T-helper 22 cell (primary cell): Measurements from ENCODE around the gene KCNB1.

Experiments used
- DNase-seq: peaks from one replicate; pipeline ENCODE4 v3.0.0-alpha.2; 2020; ENCODE audit warnings: low read depth

KCNB1 gene

DNA sequence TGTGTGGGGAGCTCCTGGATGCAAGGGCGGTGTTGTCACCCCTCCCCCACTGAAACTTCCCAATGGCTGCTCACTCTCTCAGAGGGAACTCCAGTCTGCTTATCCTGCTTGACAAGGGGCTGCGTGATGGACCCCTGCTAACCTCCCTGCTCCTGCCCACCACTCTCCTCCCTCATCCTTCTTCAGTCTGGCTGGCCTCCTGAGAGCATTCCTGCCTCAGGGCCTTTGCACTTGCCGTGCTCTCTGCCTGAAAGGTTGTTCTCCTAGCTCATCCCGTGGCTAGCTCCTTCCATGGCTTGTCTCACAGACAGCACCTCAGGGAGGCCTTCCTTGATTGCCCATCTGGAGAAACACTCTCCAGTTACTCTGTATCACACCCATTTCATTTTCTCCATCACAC is 130.7 kb downstream of the KCNB1 start:
- DNase-seq: no peak

DNA sequence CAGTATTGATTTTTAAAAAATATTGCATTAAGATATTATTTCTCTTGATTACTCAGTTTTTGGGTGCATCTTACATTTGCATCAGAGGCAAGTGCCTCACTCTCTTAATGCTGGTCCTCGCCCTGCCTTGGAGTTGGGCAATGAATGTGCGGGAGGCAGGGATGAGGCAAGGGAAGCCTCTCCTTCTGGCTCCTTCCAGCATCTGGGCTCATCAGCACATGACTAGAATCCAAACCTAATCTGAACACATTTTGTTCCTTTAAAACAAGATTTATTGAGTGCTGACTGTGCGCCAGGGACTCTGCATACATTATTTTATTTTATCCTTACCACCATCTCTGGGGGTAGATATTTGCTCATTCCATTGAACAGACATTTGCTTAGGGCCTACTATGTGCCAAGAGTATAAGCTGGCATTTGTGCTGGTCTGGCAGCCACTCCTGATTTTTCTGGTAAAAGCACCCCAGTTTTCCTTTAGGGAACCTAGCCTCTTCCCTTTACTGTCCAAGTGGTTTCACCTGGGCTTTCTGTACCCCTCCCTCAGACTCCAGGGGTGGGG is 132.7 kb downstream of the KCNB1 start:
- DNase-seq: no peak

DNA sequence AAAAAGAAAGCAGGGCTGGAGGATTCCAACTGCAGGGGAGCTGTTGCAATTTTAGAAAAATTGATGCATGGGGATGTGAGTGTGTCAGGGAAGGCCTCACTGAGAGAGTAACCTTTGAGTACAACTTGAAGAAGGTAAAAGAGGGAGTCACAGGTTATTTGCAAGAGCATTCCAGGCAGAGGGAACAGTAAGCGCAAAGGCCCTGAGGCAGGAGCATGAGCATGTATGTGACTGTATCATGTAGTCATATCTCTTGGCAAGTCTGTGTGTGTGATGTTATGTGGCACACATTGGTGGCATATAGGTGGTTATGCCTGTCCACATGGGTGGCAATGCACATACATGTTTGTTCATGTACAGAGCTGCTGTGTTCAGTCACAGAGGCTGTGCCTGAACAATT is 133.4 kb downstream of the KCNB1 start:
- DNase-seq: no peak

DNA sequence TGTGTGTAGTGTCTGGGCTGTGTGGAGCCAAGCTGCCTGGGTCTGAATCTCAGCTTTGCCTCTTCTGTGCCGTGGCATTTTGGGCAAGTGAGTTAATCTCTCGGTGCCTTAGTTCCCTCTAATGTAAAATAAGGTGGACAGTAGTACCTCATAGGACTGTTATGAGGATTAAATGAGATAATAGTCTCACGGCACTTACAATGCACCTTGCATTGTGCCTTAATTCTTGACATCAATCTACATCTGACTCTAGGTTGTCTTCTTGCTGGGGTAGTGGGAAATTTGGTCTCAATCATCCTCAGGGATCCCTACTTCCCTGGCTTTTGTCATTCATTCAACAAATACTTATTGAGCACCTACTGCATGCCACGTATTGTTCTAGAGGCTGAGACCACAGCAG is 133.9 kb downstream of the KCNB1 start:
- no peak for DNase-seq

DNA sequence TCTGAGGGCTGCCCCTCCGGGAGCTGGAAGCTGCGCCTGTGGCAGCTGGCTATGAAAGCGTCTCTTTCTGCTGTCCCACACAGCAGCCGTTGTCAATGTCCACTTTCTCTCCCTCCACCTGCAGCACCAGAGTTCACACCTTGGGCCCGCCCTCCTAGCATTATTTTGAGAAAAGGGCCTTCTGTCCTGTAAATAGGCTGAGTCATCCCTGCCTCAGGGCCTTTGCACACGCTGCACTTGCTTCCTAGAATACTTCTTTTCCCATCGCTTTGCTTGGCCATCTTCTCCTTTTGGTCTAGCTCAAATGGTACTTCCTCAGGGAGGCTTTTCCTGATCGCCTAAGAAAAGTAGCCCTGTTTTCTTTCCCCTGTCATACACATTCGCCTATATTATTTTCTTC is 135.3 kb downstream of the KCNB1 start:
- DNase-seq: no peak

DNA sequence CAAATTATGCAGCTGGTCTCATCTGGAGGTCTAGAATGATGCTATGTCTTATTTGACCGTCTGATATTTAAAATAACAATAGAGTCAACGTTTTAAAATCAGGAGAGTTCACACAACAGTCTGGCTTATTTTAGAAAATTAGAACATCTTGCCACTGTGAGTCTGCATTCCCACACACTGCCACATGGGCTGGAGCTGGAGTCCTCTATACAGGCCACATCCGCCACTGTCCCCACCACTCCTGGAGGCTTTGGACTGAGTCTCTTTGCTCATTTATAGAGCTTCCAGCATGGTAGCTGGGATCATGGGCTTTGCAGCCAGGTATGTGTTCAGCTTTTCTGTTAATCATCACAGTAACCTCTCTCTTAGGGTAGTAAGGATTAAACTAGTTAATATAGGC is 135.8 kb downstream of the KCNB1 start:
- DNase-seq: no peak

DNA sequence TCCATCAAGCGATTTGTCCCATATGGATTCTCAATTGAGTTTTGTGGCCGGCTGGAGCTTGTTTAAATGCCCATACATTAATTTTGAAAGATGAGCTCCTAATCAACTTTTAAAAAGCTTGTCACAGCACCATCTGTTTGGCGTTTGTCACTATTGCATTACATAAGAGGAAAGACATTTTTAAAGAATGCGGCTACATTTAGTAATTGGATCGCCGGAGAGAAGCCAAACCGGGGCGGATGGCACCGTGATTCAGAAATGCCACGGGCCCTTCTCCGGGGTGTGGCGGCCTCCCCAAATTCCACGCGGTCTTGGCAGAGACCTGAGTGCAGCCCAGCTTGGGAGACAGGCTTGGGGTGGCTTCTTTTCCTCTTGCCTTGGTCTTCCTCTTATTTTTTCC is 136.9 kb downstream of the KCNB1 start:
- DNase-seq: no peak

DNA sequence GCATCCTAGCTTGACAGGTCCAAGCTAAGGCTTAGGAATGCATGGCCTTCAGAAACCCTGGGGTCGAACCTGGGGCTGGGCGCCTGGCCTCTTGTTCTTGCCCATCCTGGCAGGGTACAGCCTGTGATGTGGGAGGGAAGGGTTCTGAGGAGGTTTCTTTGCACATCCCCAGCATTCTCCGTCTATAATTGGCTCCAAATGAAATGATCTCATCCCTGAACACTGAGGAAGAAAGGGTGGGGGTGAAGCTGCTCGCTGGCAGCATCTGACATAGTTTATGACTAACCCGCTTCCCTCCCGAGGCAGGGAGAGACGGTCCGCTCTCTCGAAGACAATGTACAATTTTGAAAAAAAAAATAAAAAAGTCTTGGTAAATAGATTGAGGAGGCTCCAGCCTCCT is 137.5 kb downstream of the KCNB1 start:
- no peak for DNase-seq

DNA sequence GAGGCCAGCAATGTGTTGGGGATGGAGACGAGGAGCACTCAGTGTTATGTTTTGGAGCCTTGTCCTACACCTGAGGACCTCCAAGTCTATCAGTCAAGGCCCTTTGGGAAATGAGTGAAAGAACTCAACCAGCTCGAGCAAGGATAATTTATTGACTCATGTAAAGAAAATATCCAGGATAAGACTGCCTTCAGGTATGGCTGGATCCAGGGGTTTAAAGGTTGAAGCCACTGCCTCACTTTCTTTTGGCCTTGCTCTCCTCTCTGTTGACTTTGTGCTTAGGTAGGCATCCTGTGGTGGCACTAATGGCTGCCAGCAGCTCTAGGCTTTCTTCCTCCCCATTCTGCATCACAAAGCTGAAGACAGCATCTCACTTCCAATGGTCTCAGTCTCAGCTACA is 138.3 kb downstream of the KCNB1 start:
- no peak for DNase-seq

DNA sequence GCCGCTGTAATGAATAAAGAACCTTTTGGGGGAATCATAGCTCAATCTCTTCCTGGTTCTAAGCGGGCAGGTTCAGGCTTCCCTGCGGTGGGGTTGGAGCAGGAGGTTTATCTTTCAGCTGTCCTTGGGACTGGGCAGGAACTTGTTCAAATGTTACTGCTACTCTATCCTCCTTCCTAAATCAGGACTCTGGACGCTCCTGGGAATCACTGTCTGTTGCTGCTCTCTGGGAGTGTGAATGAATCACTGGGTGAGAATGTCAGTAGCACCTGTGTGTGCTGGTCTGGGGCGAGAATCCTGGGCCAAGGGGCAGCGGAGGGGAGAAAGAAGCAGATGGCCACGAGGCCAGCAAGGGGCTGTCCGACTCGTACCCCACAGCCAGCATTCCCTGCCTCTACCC is 139.2 kb downstream of the KCNB1 start:
- no peak for DNase-seq

DNA sequence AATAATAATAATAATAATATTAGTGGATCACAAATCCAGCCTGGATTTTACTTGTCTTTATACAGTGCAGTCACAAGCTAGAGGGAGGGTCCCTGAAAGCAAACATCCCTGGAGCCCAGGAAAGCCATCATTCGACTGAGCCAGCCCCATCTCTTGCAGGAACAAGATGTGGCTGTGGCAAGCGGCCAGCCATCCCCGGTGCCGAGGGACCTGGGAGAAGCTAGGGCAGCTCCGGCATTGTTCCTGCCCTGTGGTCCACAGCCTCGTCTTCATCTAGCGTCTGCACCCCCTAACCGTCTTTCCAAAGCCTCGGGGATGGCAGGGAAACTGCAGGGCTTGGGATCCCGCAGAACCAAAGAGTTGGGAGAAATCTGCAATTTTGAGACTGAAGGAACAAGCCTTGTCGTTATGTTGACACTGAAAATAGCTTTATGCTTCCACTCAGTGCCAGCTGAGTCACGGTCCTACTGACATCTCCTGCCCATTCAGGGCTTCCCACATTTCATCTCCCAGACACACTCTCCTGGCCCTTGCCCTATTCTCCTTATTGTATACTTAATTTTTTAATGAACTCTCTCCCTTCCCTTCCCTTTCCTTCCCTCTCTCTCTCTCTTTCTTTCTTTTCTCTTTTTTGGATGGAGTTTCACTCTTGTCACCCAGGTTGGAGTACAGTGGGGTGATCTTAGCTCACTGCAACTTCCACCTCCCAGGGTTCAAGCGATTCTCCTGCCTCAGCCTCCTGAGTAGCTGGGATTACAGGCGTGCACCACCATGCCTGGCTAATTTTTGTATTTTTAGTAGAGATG is 142.1 kb downstream of the KCNB1 start:
- DNase-seq: no peak

DNA sequence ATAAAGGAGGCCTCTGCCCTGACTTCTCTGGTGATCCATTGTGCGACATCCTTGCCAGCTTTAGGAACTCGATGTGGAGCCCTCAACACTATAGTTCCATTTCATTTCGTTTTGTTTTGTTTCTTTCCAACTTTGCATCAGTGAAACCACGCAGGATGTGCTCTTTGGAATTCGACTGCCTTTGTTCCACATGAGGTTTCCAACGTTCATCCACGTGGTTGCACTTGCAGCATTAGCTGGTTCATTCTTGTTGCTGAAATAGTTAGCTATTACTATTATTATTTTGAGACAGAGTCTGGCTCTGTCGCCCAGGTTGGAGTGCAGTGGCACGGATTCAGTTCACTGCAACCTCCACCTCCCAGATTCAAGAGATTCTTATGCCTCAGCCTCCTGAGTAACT is 143.3 kb downstream of the KCNB1 start:
- DNase-seq: no peak

DNA sequence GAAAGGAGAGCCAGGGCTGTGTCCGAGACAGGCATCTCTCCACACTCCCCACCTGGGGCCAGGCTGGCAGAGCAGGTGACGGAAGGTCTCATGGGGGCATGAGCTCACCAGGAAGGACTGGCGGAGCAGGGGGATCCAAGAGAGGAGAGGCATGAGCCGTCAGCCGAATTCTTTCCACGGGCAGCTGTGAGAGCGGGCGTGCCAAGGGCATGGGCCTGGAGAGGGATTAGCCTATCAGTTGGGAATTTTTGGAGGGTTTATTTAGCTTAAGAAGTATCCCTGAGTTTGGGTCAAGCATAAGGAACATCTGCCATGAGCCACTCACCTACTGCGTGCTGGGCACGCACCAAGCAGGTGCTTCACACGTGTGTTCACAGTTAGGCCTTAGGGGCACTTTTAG is 144.4 kb downstream of the KCNB1 start:
- no peak for DNase-seq

DNA sequence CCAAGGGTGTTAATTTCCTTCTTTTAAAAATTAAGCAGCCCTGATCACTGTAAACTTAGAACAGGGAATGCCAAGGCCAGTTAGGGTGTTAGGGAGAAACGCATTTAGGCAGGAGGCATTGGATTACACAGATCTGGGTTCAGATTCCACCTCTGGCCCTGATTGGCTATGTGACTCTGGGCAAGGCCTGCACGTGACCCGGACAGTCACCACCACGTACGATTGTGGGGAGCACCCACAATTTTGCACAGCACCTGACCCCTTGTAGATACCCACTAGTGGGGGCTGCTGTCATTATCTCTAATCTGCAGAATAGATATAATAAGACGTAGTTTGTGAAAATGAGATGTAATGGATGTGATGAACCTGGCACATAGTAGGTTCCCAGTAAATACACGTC is 145.1 kb downstream of the KCNB1 start:
- no peak for DNase-seq

DNA sequence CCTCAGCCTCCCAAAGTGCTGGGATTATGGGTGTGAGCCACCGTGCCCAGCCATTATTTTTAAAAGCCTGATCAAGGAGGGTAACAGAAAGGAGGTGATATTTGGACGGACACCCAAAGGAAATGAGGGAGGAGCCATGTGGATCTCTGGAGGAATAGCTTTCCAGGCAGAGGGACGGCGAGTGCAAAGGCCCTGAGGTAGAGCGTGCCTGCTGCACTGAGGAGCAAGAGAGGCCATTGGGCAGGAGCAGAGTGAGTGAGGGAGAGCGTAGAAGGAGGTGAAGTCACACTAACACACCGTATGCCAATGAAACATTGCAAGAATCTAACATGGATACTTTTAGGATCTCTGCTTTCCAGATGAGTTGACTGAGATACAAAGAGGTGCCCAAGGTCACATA is 145.7 kb downstream of the KCNB1 start:
- no peak for DNase-seq

DNA sequence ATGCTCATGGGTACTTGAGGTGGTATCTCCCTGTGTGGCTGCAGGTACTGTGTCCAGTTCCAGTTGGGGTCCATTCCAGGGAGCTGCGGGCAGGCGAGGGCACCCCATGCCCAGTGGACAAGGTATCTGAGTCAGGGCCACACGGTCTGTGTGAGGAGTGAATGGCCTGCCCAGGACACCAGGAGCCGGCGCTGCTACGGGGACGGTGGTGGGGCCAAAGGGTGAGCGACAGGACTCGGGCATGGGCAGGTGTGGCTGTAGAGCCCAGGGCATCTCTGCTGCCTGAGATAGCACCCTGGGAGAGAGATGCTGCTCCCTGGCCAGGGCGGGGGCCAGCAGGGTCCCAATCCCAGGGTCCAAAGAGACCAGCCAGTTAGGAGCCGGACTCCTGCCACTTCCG is 147.0 kb downstream of the KCNB1 start:
- no peak for DNase-seq

DNA sequence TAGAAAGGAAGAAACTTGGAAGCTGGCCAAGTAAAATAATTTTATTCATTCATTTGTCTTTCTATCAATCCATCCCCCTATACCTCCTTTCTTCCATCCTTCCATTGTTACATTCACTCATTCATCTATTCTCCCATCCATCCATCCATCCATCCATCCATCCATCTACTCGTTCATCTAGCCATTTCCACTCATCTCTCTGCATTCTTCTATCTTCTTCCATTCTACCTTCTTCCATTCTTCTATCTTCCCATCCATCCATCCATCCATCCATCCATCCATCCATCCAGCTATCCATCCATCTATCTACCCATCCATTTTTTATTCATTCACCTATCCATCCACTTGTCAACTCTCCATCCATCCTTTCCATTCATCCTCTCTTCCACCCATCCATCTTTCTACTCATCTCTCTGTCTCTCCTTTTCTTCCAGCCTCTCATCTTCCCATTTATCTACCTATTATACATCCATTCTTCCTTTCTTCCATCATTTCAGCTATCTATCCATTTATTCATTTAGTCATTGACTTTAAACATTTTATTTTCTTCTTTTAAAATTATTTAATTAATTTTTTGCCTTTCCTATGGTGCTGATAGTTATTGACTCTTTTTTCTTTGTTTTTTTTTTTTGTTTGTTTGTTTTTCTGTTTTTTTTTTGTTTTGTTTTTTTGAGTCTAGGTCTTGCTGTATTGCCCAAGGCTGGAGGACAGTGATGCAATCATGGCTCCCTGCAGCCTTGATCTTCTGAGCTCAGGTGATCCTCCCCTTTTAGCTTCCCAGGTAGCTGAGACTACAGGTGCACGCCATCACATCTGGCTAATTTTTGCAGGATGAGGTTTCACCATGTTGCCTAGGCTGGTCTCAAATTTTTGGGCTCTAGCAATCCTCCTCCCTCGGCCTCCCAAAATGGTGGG is 151.5 kb downstream of the KCNB1 start:
- no peak for DNase-seq

DNA sequence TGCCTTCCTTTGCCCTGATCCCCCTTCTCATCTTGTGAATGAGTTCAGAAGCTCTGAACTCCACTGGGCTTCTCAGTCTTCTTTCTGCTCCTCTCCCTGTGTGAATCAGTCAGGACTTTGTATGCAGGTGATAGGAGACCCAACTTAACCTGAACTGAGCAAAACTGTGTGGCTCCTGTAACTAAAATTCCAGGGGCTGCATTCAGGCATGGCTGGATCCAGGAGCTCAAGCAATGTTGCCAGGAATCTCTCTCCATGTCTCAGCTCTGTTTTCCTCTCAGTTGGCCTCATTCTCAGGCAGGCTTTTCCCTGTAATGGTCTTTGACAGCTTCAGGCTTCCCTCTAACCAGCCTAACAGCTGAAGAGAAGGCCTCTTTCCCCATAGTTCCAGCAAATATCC is 153.7 kb downstream of the KCNB1 start:
- no peak for DNase-seq

DNA sequence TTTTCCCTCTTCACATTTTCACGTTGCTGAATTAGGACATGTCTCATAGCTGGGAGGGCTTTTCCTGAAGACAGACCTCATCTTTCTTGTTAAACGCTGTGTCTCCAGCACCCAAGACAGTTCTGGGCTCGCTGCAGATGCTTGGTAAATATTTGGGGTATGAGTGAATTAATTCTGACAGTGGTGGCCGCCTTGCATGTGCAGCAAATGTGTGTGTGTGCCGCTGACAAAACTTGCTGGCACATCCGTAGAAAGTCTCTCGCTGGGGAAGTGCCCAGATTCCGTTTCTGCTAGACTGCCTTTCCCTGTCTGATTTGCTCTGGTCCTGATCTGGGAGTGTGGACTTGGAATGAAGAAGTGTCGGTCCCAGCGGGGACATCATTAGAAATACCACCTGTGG is 156.4 kb downstream of the KCNB1 start:
- no peak for DNase-seq

DNA sequence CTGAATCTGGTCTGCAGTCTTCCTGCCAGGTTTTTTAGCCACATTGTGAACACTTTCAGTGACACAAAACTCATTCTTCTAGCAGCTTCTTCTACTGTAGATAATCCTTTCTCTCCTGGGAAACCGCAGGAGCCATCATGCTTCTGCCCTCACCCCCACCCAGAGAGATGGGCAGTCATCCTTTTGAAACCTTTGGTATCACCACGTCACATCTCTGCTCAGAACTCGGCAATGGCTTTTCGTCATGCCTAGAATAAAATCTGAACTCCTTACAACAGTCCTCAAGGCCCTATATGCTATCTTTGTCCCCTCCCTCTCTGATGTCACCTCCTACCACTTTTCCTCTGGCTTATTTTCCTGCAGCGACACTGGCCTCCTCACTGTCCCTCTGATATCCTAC is 158.2 kb downstream of the KCNB1 start:
- DNase-seq: no peak

DNA sequence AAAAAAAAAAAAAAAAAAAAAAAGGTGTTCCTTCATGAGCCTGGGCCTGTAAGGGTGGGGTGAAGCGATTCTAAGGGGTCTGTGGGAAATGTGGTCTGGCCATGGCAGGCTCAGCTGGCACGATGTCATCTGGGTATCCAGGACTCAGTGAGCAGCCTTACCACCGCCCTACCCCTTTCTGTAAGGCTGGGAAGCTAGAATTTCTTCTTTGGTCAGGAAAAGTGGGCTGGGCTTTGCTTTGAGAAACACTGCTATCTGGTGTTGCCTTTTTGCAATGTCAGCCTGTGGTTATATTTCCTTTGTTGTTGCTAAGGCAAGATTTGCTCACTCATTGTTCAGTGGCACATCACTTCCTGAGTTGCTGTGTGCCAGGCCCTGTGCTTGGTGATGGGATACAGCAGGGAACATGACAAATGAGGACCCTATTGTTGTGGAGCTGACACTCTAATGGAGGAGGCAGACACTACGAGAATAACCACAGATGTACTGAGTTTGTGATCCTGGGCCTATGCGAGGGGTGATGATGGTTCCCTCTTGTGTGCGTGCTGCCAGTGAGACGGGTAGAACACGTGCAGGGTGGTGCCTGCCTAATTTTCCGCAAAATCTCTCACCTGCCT is 158.7 kb downstream of the KCNB1 start:
- no peak for DNase-seq

DNA sequence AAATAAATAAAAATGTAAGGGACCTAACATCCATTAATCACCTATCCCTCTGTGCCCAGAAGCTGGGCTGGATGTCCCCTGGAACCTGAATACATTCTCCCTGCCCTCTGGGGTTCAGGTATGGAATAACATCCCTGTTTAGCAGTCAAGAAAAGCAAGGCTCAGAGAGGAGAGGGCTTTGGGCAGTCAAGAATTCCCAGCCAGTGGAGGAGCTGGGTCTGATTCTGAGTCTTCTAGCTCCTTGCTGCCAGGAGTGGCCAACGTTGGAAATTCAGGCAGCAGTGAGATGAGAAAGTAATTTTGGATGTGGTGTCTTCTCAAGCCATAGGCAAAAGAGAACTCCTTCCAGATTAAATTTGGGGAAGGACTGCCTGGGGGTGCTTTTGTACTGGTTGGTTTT is 162.0 kb downstream of the KCNB1 start:
- no peak for DNase-seq
